Upper lobe of right lung (tissue), 1 donor: ENCODE results near the gene LPP. TPM values are rescaled to one million over a fixed set of nuclear protein-coding genes. Genes with fewer than 3 reads are reported as not detected.

Experiments used
- ATAC-seq: fragments of 200-7000 bp; cut with Tn5 transposase; one replicate; pipeline ENCODE4 v1.9.1; 2020; ENCODE audit warnings: mild to moderate bottlenecking, moderate library complexity
- DNase-seq: peaks from one replicate; pipeline ENCODE4 v3.0.0-alpha.2; 2020
- H3K27ac ChIP-seq: fragments of 200-600 bp; one replicate; pipeline ENCODE4 v1.8.0; 2022
- H3K27me3 ChIP-seq: fragments of 200-600 bp; one replicate; pipeline ENCODE4 v1.8.0; 2022; ENCODE audit warnings: mild to moderate bottlenecking
- H3K36me3 ChIP-seq: fragments of 200-600 bp; one replicate; pipeline ENCODE4 v1.8.0; 2022
- H3K4me1 ChIP-seq: fragments of 200-600 bp; one replicate; pipeline ENCODE4 v1.8.0; 2022
- H3K4me3 ChIP-seq: fragments of 200-600 bp; one replicate; pipeline ENCODE4 v1.8.0; 2022; ENCODE audit warnings: mild to moderate bottlenecking
- H3K9me3 ChIP-seq: fragments of 200-600 bp; one replicate; pipeline ENCODE4 v1.8.0; 2022
- intact Hi-C: fragments of 100-400 bp; cut with DNase I; formaldehyde crosslinking; loops from one replicate; pipeline ENCODE4 v1.11.0; 2022
- total RNA-seq: library from RNA; stranded (reverse); fragmentation: NEBNext Ultra II Directional; extraction: Animal tissue kit (Norgen Biotek cat#: 25700); gene quantifications from one replicate; pipeline ENCODE4 v1.2.1, GENCODE V29; 2021
- TF ChIP-seq, protein P1 (sequence below): fragments of 200-600 bp; IDR thresholded peaks from one replicate; pipeline ENCODE4 v1.8.0; 2022; ENCODE audit warnings: antibody characterized with exemption
- donor health status: DM: no; HTN: yes; CAD: no; lungs with severe emphysema.

LPP gene
- total RNA-seq, 1 donor from 2014 or later = 191 TPM

DNA sequence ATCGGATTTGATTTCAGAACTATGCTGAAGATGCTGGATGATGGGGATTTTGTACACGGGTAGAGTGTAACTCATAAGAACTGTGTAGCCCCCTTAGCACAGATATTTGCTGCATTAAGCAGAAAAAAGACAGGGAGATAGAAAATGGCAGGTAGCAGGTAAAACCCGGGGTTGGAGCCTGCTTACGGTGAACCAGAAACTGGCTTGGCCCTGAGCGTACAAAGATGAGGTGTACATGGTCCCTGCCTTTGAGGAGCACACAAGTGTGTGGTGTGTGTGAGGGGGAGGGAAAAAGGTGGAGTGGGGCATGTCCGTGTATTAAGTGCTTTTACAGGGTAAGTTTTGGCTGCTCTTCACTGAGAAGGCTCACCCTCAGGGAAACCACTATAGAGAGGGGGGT is 3.5 kb downstream of the LPP start:
- Histone ChIP-seq H3K27ac (no peak overlapping the region), H3K27me3 (no peaks in the 10 kb centered on the region), H3K4me1 (peaks cover 46% of the 10 kb centered on the region), H3K9me3 (no peaks in the 10 kb centered on the region), H3K36me3 (no peaks in the 10 kb centered on the region), H3K4me3 (no peak overlapping the region)
- DNase-seq = no peak
- TF ChIP-seq, protein P1, sequence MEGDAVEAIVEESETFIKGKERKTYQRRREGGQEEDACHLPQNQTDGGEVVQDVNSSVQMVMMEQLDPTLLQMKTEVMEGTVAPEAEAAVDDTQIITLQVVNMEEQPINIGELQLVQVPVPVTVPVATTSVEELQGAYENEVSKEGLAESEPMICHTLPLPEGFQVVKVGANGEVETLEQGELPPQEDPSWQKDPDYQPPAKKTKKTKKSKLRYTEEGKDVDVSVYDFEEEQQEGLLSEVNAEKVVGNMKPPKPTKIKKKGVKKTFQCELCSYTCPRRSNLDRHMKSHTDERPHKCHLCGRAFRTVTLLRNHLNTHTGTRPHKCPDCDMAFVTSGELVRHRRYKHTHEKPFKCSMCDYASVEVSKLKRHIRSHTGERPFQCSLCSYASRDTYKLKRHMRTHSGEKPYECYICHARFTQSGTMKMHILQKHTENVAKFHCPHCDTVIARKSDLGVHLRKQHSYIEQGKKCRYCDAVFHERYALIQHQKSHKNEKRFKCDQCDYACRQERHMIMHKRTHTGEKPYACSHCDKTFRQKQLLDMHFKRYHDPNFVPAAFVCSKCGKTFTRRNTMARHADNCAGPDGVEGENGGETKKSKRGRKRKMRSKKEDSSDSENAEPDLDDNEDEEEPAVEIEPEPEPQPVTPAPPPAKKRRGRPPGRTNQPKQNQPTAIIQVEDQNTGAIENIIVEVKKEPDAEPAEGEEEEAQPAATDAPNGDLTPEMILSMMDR = no peak
- intact Hi-C loops = no loop called here
- ATAC-seq = no peak

GRCh38 chr3:188157971-188158370 is 4.0 kb downstream of the LPP start:
- ATAC-seq (no peak), DNase-seq (no peak)
- Histone ChIP-seq H3K9me3 (no peaks in the 10 kb centered on the region), H3K27ac (no peak overlapping the region), H3K27me3 (no peaks in the 10 kb centered on the region), H3K36me3 (no peaks in the 10 kb centered on the region), H3K4me1 (peaks cover 44% of the 10 kb centered on the region), H3K4me3 (no peak overlapping the region)
- TF ChIP-seq, protein P1 = no peak
- intact Hi-C loops = no loop called here

DNA sequence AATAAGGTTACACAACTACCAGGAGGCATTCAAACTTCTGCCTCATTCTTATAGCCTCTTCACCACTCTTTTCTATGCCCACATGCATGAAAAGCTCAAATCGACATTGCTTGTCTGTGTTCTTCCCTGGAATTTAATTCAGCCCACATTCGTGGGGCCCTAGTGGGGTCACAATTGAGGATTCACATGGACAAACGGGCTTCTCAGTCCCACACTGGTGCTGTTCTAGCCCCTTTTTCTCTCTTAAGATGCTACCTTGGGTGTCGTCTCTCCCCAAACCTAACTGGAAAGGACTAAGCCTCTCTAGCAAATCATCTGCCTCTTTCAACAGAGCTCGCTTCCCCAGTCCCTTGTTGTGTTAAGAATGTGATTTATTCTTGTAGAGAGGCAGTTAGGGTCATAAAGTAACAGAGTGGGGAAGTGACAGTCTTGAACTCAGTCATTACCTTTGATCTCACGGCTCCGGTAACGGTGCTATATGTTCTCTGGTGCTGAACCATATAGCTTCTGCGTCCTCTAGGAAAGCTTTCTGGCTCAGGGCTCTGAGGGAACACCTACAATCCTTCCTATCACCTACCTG is 4.9 kb downstream of the LPP start:
- Histone ChIP-seq H3K4me3 (no peak overlapping the region), H3K36me3 (no peaks in the 10 kb centered on the region), H3K27ac (no peak overlapping the region), H3K27me3 (no peaks in the 10 kb centered on the region), H3K9me3 (no peaks in the 10 kb centered on the region), H3K4me1 (peaks cover 45% of the 10 kb centered on the region)
- TF ChIP-seq, protein P1 = no peak
- ATAC-seq = no peak
- no peak for DNase-seq
- intact Hi-C loops = no loop called here

DNA sequence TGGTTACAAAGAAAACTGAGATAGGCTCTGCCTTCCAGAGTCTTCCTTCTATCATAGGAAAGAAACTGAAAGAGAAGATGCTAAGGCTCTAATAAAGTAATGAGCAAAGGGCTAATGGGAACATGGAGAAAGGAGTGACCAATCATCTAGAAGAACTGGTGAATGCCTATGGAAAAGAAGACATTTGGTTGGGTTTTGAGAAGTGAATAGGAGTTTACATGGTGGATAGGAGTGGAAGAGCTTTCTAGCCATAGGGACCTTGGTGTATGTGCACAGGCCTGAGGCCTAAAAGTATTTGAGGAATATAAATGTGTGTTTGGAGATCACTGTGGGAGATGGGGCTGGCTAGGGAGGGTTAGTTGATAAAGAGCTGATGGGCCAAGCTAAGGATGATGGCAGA is 6.8 kb downstream of the LPP start:
- no peaks in the 10 kb centered on the region for H3K36me3 ChIP-seq
- intact Hi-C loops = no loop called here
- no peak for ATAC-seq
- no peaks in the 10 kb centered on the region for H3K27me3 ChIP-seq
- no peak overlapping the region for H3K4me3 ChIP-seq
- H3K9me3 ChIP-seq = no peaks in the 10 kb centered on the region
- peaks cover 46% of the 10 kb centered on the region for H3K4me1 ChIP-seq
- no peak for DNase-seq
- TF ChIP-seq, protein P1 = no peak
- no peak overlapping the region for H3K27ac ChIP-seq

- TF ChIP-seq, protein P1 = no peak
- Histone ChIP-seq H3K27me3 (no peaks in the 10 kb centered on the region), H3K4me3 (no peak overlapping the region), H3K4me1 (peaks cover 26% of the 10 kb centered on the region), H3K9me3 (no peaks in the 10 kb centered on the region), H3K27ac (peak overlapping the region; percentile 11), H3K36me3 (no peaks in the 10 kb centered on the region)
- no peak for DNase-seq
- ATAC-seq = peak; percentile 49
- intact Hi-C loops = no loop called here
These were observed 10.3 kb downstream of the LPP start for GRCh38 chr3:188164248-188164687.

DNA sequence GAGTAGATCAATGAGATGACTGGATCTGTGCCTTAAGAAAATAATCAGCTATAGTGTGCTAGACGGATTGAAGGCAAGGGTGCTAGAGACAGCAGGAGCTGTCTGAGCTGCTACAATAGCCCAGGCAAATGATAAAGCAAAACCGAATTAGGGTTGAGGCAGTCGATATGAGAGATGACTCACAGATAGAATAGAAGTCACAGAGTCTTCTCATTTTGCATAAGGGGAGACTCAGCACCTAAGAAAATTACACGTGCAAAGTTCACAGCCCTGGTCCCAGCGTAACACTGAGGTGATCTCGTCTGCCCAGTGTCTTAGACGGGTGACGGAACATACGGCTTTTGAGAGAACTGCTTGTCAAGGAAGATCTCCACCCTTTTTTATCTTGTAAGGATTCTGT is 11.6 kb downstream of the LPP start:
- TF ChIP-seq, protein P1 = no peak
- Histone ChIP-seq H3K36me3 (no peaks in the 10 kb centered on the region), H3K9me3 (no peaks in the 10 kb centered on the region), H3K27me3 (no peaks in the 10 kb centered on the region), H3K4me3 (no peak overlapping the region), H3K4me1 (peaks cover 18% of the 10 kb centered on the region), H3K27ac (no peak overlapping the region)
- intact Hi-C loops = no loop called here
- DNase-seq (no peak), ATAC-seq (no peak)
